ENCODE data around the gene UBTD2.

- no peak for TF ChIP-seq CTCF (IDR thresholded peaks at IDR 0.05; ENCODE audit: poor library complexity, severe bottlenecking)
- no peak for TF ChIP-seq MXI1 (conservative IDR thresholded peaks at IDR 0.05; ENCODE audit: poor library complexity, severe bottlenecking)
- no peak for TF ChIP-seq EZH2 (IDR thresholded peaks at IDR 0.05; ENCODE audit: borderline replicate concordance, insufficient read depth, low read length, poor library complexity, severe bottlenecking)
- no peak for TF ChIP-seq REST (IDR thresholded peaks at IDR 0.05; ENCODE audit: borderline replicate concordance)
- TF ChIP-seq TAF1 (IDR thresholded peaks at IDR 0.05; ENCODE audit: low read depth) = no peak
- TF ChIP-seq EP300 (conservative IDR thresholded peaks at IDR 0.05; ENCODE audit: poor library complexity, severe bottlenecking) = no peak
Measured at GRCh38 chr5:172282272-172283019, 1.1 kb downstream of the UBTD2 start.
